Retina (tissue), 1 donor: Measurements from ENCODE around the gene GLB1L2.

Source experiments
- DNase-seq: peaks from one replicate; pipeline ENCODE4 v3.0.0-alpha.2; 2016

Gene GLB1L2

DNA sequence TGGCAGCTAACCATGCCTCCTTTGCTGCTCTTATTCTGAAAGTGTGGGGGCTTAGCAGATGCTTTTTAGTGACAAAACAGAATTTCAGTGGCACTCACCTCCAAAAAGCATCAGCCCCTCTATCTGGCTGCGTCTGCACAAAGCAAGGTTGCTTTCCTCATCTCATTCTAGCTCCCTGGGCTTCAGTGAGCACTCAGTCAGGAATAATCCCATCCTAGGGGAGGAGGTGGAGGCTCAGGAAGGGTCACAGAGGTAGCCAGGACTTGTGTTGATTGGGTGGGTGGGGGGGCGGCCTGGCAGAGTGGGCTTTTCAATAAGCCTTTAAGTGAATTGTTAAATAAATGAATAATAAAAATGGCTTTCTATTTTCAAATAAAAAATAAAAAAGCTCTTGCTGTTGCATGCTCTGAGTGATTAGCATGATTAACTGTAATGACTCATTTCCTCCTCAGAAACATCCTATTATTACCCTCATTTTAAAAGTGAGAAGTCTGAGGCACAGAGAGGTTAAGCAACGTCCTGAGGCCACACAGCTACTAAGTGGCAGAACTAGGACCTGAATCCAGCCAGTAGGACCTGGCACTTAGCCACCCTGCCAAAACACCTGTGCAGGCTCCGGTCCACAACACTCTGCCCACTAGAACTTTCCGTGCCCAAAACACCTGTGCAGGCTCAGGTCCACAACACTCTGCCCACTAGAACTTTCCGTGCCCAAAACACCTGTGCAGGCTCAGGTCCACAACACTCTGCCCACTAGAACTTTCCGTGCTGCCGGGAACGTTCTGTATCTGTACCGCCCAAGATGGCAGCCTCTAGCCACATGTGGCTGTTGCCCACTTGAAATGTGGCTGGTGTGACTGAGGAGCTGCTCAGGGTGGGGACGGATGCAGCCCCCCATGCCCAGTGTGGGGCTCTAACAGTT lies 74.7 kb downstream of the GLB1L2 start:
- DNase-seq, result no peak

DNA sequence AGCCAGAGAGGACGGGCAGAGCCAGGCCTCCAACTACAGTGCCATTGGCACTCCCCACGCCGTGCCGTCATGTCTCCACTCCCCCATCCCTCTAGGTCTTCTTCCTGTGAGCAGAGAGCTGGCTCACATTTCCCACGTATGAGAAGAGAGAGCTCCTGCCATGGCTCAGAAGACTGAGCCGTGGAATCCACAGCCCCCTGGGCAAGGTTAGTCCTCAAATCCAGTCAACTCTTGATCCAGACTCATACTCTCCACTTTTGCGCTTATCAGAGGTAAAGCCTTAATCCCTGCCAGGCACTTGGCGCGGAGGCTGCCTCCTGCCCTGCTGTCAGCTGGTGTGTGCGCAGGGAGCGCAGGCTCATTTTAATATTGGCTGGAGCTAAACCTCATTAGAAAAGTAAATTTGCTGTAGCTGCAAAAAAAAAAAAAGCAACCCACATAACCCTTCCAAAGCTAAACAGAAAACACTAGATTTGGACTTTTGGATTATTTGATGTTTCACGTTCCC lies 75.6 kb downstream of the GLB1L2 start:
- no peak for DNase-seq

DNA sequence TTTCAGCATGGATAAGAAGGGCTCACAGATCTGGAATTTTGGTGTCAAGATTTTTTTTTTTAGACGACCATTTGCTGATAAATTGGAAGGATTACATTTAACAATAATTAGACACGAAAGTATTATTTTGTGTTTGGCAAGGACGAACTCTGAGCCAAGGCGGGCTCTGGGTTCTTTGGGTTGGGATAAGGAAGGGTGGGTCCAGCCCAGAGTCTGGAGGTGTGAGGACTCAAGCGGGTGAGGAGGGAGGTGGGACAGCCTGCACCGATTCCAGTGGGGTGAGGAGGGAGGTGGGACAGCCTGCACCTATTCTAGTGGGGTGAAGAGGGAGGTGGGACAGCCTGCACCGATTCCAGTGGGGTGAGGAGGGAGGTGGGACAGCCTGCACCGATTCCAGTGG lies 76.1 kb downstream of the GLB1L2 start:
- no peak for DNase-seq

DNA sequence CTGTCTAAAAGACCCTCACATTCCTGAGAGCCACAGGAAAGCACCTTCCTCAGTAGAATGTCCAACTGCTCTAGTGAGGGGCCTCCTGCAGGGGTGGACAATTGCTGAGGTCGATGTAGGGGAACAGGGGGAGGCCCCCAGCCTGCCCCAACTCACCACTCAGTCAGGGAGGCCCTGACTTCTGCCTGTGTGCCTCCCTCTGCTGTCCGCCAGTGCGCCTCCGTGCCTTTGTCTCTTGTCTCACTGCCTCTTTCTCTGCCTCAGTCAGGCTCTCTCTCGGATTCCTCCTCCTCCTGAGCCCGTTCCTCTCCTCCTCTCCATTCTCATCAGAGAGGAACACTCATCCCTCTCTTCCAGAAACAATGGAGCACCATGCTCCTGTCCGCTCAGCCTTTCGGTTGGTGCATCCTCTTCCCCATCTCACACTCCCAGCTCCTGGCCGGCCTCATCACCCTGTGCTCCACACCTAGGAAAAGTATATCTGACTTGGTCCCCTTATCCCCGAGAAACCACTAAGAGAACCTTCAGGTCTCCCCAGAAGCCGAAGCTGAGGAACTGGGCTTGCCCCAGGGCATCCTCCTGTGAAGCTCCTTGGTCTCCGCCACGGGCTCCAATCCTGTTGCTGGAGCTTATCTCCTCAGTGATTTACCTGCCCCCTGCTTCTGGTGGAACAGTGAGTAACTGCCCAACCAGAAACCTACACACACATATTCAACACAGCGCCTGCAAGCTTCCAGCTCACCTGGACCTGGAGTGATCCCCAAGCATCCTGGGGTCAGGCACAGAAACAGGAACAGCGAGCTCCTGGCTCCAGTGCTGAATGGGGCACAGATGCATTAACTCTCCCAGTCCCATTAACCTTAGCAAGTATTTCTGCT lies 78.0 kb downstream of the GLB1L2 start:
- peak; percentile 42 for DNase-seq

DNA sequence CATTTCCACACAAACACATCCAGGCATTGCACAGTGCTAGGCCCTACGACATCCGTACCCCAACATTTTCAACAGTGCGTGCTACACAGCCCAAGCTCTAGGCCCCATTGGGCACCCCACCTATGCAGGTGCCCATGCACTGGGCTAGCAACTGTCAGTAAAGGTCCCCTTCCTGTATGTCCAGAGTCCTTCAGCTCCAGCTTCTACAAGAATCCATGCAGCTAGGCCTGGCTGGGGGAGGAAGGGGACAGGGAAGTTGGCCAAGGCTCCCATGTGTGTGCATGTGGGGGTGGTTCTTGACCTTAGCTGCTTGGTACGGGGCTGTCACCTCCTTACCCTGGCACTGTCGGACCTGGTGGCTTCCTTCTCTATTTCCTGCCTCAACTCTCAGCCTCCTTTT lies 79.0 kb downstream of the GLB1L2 start:
- DNase-seq, result no peak

DNA sequence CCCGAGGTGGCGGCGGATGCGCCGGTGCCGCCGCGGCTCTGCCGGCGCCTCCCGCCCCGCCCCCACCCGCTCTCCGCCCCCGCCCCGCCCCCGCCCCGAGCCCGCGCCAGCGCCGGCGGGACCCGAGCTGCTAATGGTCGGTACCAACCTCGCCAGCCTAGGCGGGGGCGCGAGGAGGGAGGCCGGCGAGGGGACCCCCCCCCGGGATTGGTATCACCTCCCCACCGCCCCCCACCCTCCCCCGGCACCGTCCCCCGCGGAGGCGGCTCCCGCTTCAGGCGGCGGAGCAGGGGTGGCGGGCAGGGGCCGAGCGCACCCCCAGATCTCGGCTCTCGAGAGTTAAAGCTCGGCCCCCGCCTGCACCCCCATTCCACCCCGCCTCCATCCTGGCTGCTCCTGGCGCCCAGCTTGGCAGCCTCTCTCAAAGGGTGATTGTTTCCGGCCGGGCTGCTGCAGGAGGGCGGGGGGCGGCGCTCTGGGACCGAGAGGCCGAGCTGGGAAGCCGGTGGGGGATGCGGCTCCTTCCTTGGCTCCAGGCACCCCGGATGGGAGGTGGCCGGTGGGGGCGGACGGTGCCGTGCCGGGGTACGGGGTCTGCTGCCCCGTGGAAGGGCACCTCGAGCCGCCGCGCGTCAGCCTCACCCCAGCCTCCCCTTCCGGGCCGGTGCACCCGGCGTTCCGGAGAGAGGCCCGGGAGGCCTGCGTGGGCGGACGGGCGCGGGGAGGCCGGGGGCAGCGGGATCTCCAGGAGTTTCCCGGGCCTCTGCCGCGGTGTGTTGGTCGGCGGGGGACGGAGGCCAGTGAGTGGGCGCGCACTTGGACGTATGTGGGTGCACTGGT lies 80.6 kb downstream of the GLB1L2 start, which contains the start of gene B3GAT1:
Gene B3GAT1 (minus strand): TSS at position 40 of the 840 bp plus-strand sequence. CDS start 24,583 bp downstream, outside the sequence.
- peak; percentile 81 for DNase-seq

DNA sequence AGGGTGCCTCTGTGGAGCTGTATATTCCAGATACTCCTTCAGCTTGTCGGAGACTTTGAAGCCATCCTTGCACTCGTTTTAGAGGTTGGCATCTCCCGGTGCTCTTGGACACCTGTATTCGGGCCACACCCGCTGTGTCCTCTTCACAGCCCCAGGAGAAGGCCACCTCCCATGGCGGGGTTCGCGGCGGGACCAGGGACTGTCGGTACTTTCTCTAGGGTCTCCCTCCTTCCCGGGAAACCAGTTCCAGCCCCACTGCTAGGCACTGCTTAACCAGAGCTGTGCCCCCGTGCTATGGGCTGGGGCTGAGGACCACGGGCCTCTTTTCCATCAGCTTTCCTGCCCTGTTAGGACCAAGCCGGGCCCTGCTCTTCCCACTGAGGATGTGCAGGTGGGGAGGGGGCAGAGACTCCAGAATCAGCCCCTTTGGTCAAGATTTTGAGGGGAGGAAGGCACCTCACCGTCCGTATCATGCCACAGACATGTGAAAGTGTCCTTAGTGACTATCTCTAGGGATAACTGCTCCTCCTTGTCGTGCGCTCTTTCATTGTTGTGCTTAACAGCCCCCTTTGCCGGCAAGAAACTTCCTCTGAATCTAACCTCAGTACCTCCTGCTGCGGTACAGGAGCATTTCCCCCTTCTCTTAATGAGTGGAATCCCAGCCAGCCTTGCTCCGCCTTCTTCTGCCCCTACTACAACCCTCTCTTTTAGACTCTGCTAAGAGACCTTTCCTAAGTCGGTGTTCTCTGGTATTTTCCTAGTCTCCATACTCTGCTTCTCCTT lies 81.4 kb downstream of the GLB1L2 start:
- DNase-seq, result no peak

DNA sequence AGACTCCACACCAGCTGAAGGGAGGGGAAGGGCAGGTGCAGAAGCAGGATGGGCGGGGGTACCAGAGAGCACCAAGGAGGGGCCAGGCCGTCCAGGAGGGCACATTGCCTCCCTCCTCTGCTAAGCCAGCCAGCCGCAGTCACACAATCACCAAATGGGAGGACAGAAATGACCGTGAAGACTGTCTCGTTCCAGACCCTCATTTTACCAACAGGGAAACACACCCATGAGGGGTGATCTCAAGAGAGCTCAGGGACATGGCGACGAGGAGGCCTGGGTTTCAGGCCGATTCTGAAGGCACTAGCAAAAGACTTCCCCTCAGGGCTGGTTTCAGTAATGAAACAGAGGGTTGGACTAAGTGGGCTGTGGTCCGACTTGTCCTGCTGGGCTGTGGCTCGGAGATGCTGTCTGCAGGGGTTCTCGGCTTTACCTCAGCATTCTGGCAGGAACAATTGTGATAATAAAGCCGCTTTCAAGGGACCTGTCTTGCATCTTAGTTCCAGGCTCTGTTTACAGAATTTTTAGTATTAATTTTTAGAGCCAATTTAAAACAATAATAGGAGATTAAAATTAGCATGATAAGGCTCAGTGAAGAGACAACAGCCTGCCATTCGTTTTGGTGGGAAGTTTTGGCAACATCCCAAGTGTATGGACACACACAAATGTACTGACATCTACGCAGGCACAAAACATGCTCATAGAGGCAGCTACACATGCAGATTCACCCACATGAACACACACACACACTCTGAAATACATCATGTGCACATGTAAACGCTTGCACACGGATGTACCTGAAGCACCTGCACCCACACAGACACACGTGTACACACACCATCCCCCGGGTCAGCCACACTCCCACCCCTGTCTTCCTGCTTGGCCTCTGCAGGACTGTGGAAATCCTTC lies 82.3 kb downstream of the GLB1L2 start:
- peak; percentile 40 for DNase-seq

DNA sequence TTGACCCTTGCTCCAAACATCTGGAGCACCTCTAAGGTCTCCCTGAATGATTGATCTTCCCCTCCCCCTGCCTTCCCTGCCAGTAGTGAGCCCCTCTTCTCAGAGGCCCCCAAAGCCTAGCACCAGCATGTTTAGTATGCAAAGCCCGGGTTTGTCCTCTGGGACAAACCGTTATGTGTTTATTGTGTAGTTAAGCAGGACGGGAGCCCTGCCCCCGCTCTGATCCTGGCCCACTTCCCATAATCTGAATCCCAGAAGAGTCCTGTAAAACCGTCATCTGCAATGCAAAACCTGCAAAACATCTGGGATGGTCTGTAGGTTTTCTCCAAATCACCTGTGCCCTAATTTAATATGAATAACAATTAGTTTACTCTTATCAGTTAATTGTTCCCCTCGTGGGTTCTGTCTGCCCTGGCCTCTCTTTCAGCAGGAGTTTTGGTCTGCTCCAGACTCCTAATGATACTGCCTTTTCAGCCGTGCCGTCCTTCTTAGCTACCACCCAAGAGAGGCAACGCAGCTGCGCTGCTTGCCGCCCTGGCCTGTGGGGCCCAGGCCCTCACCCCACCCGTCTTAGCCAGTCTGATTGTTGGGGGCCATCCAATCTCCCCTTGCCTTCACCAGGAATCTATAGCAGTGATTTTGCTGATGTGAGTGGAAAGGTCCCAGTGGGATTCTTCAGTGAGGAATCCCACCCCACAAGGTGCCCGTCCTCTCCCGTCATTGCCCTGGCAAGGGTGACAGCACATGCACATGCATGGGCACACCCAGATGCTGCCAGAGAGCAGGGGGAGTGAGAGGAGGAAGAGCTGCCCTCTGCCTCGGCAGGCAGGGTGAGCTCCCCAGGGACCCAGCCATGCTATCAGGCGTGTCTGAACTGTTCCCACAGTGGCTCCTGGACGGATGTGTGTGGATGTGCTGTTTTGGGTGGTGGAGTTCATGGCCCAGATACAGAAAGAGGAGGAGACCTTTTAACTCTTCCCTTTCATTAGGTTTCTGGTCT lies 83.3 kb downstream of the GLB1L2 start:
- DNase-seq, result no peak

DNA sequence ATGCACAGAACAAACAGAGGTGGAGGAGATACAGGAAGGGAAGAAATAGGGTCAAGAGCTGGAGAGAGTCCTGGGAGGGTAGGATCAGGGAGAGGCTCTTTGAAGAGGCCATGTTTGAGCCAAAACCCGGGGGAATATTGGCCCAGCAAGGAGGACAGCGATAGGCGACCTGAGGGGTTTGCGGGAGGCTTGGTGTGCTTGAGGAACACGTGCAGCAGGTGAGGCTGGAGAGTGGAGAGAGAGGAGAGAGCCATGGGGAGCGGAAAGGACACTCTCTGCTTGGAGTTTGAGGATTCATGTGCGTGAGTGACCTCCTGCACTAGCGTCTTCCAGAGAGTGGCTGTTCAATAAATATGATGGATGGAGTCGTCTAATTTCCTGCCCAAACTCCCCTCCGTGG lies 84.9 kb downstream of the GLB1L2 start:
- no peak for DNase-seq

DNA sequence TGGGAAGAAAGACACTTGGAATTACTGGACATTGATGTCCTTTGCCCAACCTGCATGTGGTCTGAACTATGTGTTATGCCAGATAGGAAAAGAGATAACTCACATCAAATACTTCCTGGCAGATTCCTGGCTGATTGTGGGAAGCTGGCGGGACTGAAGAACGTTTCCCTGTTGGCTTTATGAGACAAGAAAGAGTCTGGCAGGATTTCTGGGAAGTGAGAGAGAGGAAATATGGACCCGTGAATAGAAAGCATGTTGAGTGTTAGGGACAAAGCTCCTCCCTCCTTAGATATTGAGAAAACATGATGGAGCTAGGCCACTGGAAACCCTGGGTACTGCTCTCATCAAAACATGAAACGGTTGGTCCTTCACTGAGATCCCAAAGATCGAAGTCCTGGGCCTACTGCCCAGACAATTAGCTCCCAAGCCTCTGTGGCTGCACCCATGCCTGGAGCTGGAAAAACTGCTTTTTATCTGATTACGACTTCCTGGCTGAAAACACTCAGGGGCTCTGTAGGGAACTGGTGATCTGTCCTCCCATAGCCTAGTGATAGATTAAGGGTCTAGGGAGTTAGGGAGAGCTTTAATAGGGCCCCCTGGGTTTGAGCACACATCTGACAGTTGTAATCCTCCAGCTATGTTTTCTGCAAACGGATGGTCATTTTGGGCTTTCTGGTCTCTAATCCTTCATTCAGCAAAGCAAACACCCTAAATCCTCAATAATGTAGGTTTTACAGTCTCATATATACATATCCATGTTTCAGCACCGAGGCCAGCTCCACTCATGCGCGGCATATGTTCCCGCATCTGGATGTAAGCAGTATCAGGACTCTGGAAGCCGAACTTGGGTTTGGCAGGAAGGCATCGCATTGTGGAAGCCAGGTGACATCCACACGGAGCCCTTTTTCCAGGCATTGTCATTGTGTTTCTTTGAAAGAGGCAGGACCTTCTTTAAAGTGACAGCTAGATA lies 86.4 kb downstream of the GLB1L2 start:
- no peak for DNase-seq

DNA sequence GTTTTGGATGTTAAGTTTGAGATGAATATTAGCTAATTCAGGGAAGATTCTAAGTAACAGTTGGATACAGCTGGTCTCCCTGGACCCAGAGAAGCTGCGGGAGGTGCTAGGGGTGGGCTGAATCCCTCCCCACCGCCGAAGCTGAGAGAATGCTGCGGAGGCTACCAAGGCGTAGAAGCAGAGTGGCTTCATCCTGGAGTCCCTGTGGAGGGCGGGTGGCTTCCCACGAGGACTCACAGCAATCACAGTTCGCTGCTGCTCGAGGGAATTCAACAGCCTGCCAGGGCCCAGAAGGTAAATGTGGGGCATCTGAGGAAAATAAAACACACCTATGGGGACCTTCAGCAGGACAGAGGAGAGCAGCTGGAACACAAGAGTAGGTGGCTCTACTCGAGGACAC lies 91.3 kb downstream of the GLB1L2 start:
- DNase-seq, result no peak

DNA sequence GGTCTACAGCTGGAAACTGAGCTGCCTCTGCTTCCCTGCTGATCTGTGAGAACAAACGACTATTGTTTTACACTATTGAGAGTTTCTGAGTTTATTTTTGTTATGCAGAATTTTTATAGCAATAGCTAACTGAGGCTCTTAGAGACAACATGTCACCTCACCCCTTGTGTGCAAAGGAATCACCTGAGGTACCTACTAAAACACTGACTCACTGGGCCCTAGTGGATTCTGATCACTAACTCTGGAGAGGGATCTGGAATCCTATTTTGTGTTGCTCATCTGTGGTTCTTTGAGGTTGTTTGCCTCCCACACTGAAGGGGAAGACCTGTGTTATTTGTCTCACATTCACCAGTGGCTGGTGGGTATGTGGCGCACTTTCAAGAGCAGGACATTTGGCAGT lies 93.6 kb downstream of the GLB1L2 start:
- no peak for DNase-seq
